ENCODE results near the gene FOXJ1. TPM values are rescaled to one million over a fixed set of nuclear protein-coding genes. Genes with fewer than 3 reads are reported as not detected.

Gene FOXJ1
- total and polyA plus RNA-seq, 3 experiments from 2014 or later: 0.64 to 0.94 (median 0.68) TPM

GRCh38 chr17:76153202-76153601 lies 12.2 kb upstream of the FOXJ1 start:
- Mint-ChIP-seq H3K27ac (peak overlapping the region in 6 of 8 donors; percentile 6 to 90 (median 82)), H3K9me3 (no peaks in the 10 kb centered on the region), H3K36me3 (peaks cover 0 to 72% (median 20%) of the 10 kb centered on the region in 3 donors), H3K4me3 (peak overlapping the region in 1 of 7 donors; percentile 41), H3K4me1 (peaks cover 37 to 45% (median 42%) of the 10 kb centered on the region in 3 donors), H3K27me3 (peaks cover 0 to 1% of the 10 kb centered on the region in 2 donors)
- peaks cover 27% of the 10 kb centered on the region for H3K4me1 ChIP-seq (ENCODE audit: insufficient read depth, low read length)
- ChIA-PET POLR2A (interaction anchor here (1.3 kb wide), 1 partner anchor 12 kb away, joined by 3 read pairs; the partner anchor contains the start of gene FOXJ1), CTCF (interaction anchor here (0.7 to 4.4 kb wide), 9 partner anchors 13 to 126 kb away, joined by 3 to 47 read pairs (median 4); no protein-coding TSS in a partner anchor)
- peaks cover 4% of the 10 kb centered on the region for H3K36me3 ChIP-seq (ENCODE audit: insufficient read depth, low read length)
- H3K27me3 ChIP-seq (ENCODE audit: insufficient read depth, low read length, poor library complexity, severe bottlenecking): no peaks in the 10 kb centered on the region
- no peak overlapping the region for H3K4me3 ChIP-seq (ENCODE audit: low read length)
- H3K27ac ChIP-seq (ENCODE audit: low read depth, low read length): no peak overlapping the region
- H3K9me3 ChIP-seq (ENCODE audit: low read length): no peaks in the 10 kb centered on the region
- DNase-seq: no peak

GRCh38 chr17:76152591-76152990 lies 11.5 kb upstream of the FOXJ1 start:
- ChIA-PET POLR2A (interaction anchor here (1.3 to 1.7 kb wide), 2 partner anchors 11 to 113 kb away, joined by 3 to 4 read pairs; partner anchors contain the start of genes FOXJ1 and UBALD2), CTCF (interaction anchor here (1.2 to 4.4 kb wide), 6 partner anchors 28 to 127 kb away, joined by 3 to 47 read pairs (median 6); no protein-coding TSS in a partner anchor)
- Mint-ChIP-seq H3K36me3 (peaks cover 0 to 67% (median 15%) of the 10 kb centered on the region in 3 donors), H3K27me3 (no peaks in the 10 kb centered on the region), H3K4me1 (peaks cover 39 to 48% (median 42%) of the 10 kb centered on the region in 3 donors), H3K27ac (peak overlapping the region; percentile 29 to 90 (median 82)), H3K9me3 (no peaks in the 10 kb centered on the region), H3K4me3 (peak overlapping the region in 2 of 7 donors; percentile 52 to 55)
- Histone ChIP-seq H3K9me3 (ENCODE audit: low read length) (no peaks in the 10 kb centered on the region), H3K27me3 (ENCODE audit: insufficient read depth, low read length, poor library complexity, severe bottlenecking) (no peaks in the 10 kb centered on the region), H3K4me3 (ENCODE audit: low read length) (peak overlapping the region; percentile 15), H3K27ac (ENCODE audit: low read depth, low read length) (no peak overlapping the region), H3K36me3 (ENCODE audit: insufficient read depth, low read length) (no peaks in the 10 kb centered on the region), H3K4me1 (ENCODE audit: insufficient read depth, low read length) (peaks cover 27% of the 10 kb centered on the region)
- peak in 1 of 5 donors; percentile 20 for DNase-seq

GRCh38 chr17:76151896-76152454 lies 10.9 kb upstream of the FOXJ1 start:
- H3K27ac ChIP-seq (ENCODE audit: low read depth, low read length): no peak overlapping the region
- Mint-ChIP-seq H3K4me1 (peaks cover 38 to 54% (median 40%) of the 10 kb centered on the region in 3 donors), H3K27ac (peak overlapping the region; percentile 65 to 93 (median 86)), H3K9me3 (no peaks in the 10 kb centered on the region), H3K27me3 (no peaks in the 10 kb centered on the region), H3K36me3 (peaks cover 0 to 62% (median 10%) of the 10 kb centered on the region in 3 donors), H3K4me3 (peak overlapping the region in 6 of 7 donors; percentile 25 to 72 (median 54))
- H3K4me1 ChIP-seq (ENCODE audit: insufficient read depth, low read length): peaks cover 28% of the 10 kb centered on the region
- no peaks in the 10 kb centered on the region for H3K36me3 ChIP-seq (ENCODE audit: insufficient read depth, low read length)
- POLR2A ChIA-PET: interaction anchor here (0.5 to 1.7 kb wide), 5 partner anchors 16 to 120 kb away, joined by 3 to 8 read pairs (median 4); partner anchors contain the start of gene UBALD2
- no peaks in the 10 kb centered on the region for H3K27me3 ChIP-seq (ENCODE audit: insufficient read depth, low read length, poor library complexity, severe bottlenecking)
- no peaks in the 10 kb centered on the region for H3K9me3 ChIP-seq (ENCODE audit: low read length)
- H3K4me3 ChIP-seq (ENCODE audit: low read length): peak overlapping the region; percentile 15
- CTCF ChIA-PET: interaction anchor here (1.2 to 4.4 kb wide), 5 partner anchors 28 to 128 kb away, joined by 3 to 47 read pairs (median 8); no protein-coding TSS in a partner anchor
- DNase-seq: peak in 2 of 5 donors; percentile 29 to 79

DNA sequence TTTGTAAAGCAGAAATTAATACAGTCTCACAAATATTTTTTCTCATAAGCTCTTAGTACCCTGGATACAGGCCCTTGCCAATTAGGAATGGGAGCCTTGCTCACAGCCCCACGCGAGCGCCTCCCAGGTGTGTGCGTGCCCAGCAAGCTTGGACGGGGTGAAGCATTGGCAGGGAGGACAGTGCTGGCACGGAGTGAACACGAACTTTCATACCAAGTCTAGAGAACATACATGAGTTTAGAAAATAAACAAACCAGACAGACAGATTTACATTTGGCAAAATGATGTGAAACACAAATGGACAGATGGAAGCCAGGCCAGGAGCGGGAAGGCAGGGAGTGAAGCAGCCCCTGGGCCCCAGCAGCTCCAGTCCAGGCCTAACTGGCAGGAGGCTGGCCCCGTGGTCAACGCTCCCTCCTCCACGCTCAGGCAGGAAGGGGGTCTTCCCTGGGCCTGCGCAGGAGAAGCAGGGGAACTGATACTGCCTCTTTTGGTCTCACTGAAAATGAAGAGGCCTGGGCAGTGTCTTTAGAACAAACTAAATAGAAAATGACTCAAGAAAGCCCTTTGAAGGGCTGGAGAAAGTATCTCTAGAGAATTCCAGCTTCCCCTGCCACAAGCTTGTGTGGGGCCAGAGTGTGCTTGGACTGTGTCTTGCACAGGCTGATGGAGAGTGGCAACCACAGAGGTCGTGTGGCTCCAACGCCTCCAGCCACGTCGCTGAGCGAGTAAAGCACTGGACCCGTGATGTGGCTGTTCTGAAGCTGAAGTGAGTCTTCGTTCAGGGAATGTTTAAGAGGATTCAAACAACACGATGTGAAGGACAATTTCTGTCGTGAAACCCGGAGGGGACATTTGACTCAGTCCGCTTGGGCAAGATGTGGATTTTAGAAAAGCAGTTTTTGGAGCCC lies 9.9 kb upstream of the FOXJ1 start:
- Histone ChIP-seq H3K36me3 (ENCODE audit: insufficient read depth, low read length) (no peaks in the 10 kb centered on the region), H3K9me3 (ENCODE audit: low read length) (no peaks in the 10 kb centered on the region), H3K27me3 (ENCODE audit: insufficient read depth, low read length, poor library complexity, severe bottlenecking) (no peaks in the 10 kb centered on the region), H3K27ac (ENCODE audit: low read depth, low read length) (no peak overlapping the region), H3K4me1 (ENCODE audit: insufficient read depth, low read length) (peaks cover 38% of the 10 kb centered on the region), H3K4me3 (ENCODE audit: low read length) (no peak overlapping the region)
- ChIA-PET CTCF (interaction anchor here (1.0 to 4.4 kb wide), 8 partner anchors 9 to 129 kb away, joined by 3 to 47 read pairs (median 4); no protein-coding TSS in a partner anchor), POLR2A (interaction anchor here (0.8 to 1.7 kb wide), 3 partner anchors 17 to 121 kb away, joined by 3 to 4 read pairs (median 4); partner anchors contain the start of gene UBALD2)
- peak overlapping the region in 1 of 7 donors; percentile 28 for H3K4me3 Mint-ChIP-seq
- H3K9me3 Mint-ChIP-seq: no peaks in the 10 kb centered on the region
- peaks cover 48 to 64% (median 51%) of the 10 kb centered on the region in 3 donors for H3K4me1 Mint-ChIP-seq
- DNase-seq: no peak
- H3K36me3 Mint-ChIP-seq: peaks cover 0 to 54% (median 10%) of the 10 kb centered on the region in 3 donors
- no peaks in the 10 kb centered on the region for H3K27me3 Mint-ChIP-seq
- H3K27ac Mint-ChIP-seq: peak overlapping the region in 7 of 8 donors; percentile 69 to 90 (median 85)

- Mint-ChIP-seq H3K36me3 (peaks cover 0 to 37% (median 10%) of the 10 kb centered on the region in 3 donors), H3K9me3 (no peaks in the 10 kb centered on the region), H3K27ac (peak overlapping the region in 5 of 8 donors; percentile 77 to 89 (median 79)), H3K4me1 (peaks cover 62 to 77% (median 62%) of the 10 kb centered on the region in 3 donors), H3K4me3 (no peak overlapping the region), H3K27me3 (no peaks in the 10 kb centered on the region)
- peaks cover 55% of the 10 kb centered on the region for H3K4me1 ChIP-seq (ENCODE audit: insufficient read depth, low read length)
- H3K27me3 ChIP-seq (ENCODE audit: insufficient read depth, low read length, poor library complexity, severe bottlenecking): no peaks in the 10 kb centered on the region
- DNase-seq: no peak
- CTCF ChIA-PET: interaction anchor here (1.5 kb wide), 1 partner anchor 119 kb away, joined by 3 read pairs; no protein-coding TSS in a partner anchor
- H3K27ac ChIP-seq (ENCODE audit: low read depth, low read length): no peak overlapping the region
- no peaks in the 10 kb centered on the region for H3K36me3 ChIP-seq (ENCODE audit: insufficient read depth, low read length)
- no peak overlapping the region for H3K4me3 ChIP-seq (ENCODE audit: low read length)
- H3K9me3 ChIP-seq (ENCODE audit: low read length): no peaks in the 10 kb centered on the region
- POLR2A ChIA-PET: no interaction called here
These were observed 8.2 kb upstream of the FOXJ1 start for GRCh38 chr17:76149214-76149613.

DNA sequence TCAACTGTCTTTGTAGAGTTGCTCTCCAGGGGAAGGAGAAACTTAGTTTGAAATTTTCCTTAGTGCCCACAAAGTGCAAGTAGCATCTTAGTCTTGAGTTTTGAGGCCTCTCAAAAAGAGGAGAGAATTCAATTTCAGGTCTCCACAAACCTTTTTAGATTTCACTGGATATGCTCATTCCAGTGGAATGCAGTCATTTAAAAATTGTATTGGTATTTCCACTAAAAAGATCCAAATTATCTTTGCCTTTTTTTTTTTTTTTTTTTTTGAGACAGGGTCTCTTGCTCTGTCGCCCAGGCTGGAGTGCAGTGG lies 6.9 kb upstream of the FOXJ1 start:
- Histone ChIP-seq H3K27ac (ENCODE audit: low read depth, low read length) (no peak overlapping the region), H3K9me3 (ENCODE audit: low read length) (no peaks in the 10 kb centered on the region), H3K4me3 (ENCODE audit: low read length) (no peak overlapping the region), H3K36me3 (ENCODE audit: insufficient read depth, low read length) (no peaks in the 10 kb centered on the region), H3K4me1 (ENCODE audit: insufficient read depth, low read length) (peaks cover 64% of the 10 kb centered on the region), H3K27me3 (ENCODE audit: insufficient read depth, low read length, poor library complexity, severe bottlenecking) (no peaks in the 10 kb centered on the region)
- H3K36me3 Mint-ChIP-seq: peaks cover 0 to 28% (median 10%) of the 10 kb centered on the region in 3 donors
- no peaks in the 10 kb centered on the region for H3K27me3 Mint-ChIP-seq
- no peaks in the 10 kb centered on the region for H3K9me3 Mint-ChIP-seq
- ChIA-PET POLR2A (no interaction called here), CTCF (interaction anchor here (1.4 kb wide), 1 partner anchor 32 kb away, joined by 3 read pairs; no protein-coding TSS in a partner anchor)
- no peak overlapping the region for H3K4me3 Mint-ChIP-seq
- H3K27ac Mint-ChIP-seq: peak overlapping the region in 5 of 8 donors; percentile 7 to 98 (median 79)
- H3K4me1 Mint-ChIP-seq: peaks cover 63 to 76% (median 64%) of the 10 kb centered on the region in 3 donors
- no peak for DNase-seq

DNA sequence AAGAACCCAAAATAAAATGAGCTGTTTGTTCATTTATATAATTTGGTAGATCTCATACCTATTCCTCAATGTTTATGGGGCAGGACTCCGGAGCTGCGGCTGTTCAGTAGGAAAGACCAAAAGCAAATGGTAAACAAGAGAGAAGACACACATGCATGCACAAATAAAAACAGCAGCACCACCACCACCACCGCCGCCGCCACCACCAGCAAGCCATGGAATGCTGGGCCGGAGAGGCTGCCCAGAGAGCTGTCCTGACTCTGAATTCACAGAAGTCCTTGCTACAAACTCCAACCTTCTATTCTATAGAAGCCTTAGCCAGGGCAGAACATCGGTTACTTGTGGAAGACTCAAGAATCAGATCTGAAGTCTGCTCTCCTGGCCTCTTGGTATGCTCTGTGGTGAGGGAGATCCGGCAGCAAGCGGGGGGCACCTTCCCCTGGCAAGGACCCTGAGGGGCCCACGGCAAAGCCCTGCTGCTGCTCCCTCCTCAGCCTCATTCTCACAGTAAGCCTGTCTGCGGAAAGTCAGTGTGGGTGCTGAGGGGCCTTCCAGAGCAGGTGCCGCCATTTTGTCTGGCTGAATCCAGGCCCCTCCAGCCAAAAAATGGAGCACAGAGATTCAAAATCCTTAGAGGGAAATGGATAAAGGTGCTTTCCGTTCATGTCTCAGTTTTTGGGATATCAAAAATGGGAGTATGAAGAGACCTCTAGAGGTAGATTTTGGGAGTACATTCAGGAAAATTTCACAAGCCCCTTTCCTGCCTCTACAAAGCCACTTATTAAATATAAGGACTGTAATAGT lies 6.4 kb upstream of the FOXJ1 start:
- no peak overlapping the region for H3K27ac ChIP-seq (ENCODE audit: low read depth, low read length)

More for the DNA sequence above, 6.4 kb upstream of the FOXJ1 start:
- DNase-seq: no peak
- Histone ChIP-seq H3K4me3 (ENCODE audit: low read length) (no peak overlapping the region), H3K27me3 (ENCODE audit: insufficient read depth, low read length, poor library complexity, severe bottlenecking) (no peaks in the 10 kb centered on the region), H3K4me1 (ENCODE audit: insufficient read depth, low read length) (peaks cover 64% of the 10 kb centered on the region), H3K36me3 (ENCODE audit: insufficient read depth, low read length) (no peaks in the 10 kb centered on the region), H3K9me3 (ENCODE audit: low read length) (no peaks in the 10 kb centered on the region)
- Mint-ChIP-seq H3K4me1 (peaks cover 63 to 76% (median 65%) of the 10 kb centered on the region in 3 donors), H3K4me3 (peak overlapping the region in 1 of 7 donors; percentile 36), H3K27ac (peak overlapping the region; percentile 70 to 98 (median 96)), H3K9me3 (no peaks in the 10 kb centered on the region), H3K27me3 (peaks cover 0 to 1% of the 10 kb centered on the region in 2 donors), H3K36me3 (peaks cover 0 to 24% (median 6%) of the 10 kb centered on the region in 3 donors)
- POLR2A ChIA-PET: interaction anchor here (2.6 kb wide), 1 partner anchor 124 kb away, joined by 10 read pairs; no protein-coding TSS in a partner anchor
- CTCF ChIA-PET: interaction anchor here (1.1 to 7.7 kb wide), 5 partner anchors 11 to 132 kb away, joined by 3 to 65 read pairs (median 4); no protein-coding TSS in a partner anchor

All from CD8-positive, alpha-beta memory T cell (primary cell).